HEK293T (cell line): ENCODE data around the gene LNPEP.

Experiments used
- CTCF ChIA-PET: fragments of 350-600 bp; formaldehyde crosslinking; extraction: SDS; loops from one replicate; lab custom pipeline; 2021; ENCODE audit warnings: antibody characterized with exemption, inconsistent platforms; lab: Yijun Ruan, JAX
- POLR2A ChIA-PET: fragments of 350-600 bp; formaldehyde crosslinking; extraction: SDS; loops from one replicate; lab custom pipeline; 2020; ENCODE audit warnings: antibody characterized with exemption, inconsistent platforms; lab: Yijun Ruan, JAX
- DNase-seq: peaks from one replicate; pipeline ENCODE4 v3.0.0; 2012; ENCODE audit warnings: mixed read lengths; ENCODE audit errors: extremely low spot score
- ARNT ChIP-seq: fragments of 450-650 bp; IDR thresholded peaks from 2 replicates; pipeline ENCODE4 v1.6.1; 2017; ENCODE audit warnings: mild to moderate bottlenecking
- BHLHE40 ChIP-seq: fragments of 450-650 bp; IDR thresholded peaks from 2 replicates; pipeline ENCODE4 v1.6.1; 2016; ENCODE audit warnings: mild to moderate bottlenecking, moderate library complexity, borderline replicate concordance
- CTBP1 ChIP-seq: fragments of 450-650 bp; IDR thresholded peaks from 2 replicates; pipeline ENCODE4 v1.6.1; 2016; ENCODE audit warnings: borderline replicate concordance
- ELF4 ChIP-seq: fragments of 450-650 bp; IDR thresholded peaks from 2 replicates; pipeline ENCODE4 v1.6.1; 2017; ENCODE audit warnings: antibody characterized with exemption
- FOXA1 ChIP-seq: fragments of 450-650 bp; IDR thresholded peaks from 2 replicates; pipeline ENCODE4 v1.6.1; 2016; ENCODE audit warnings: mild to moderate bottlenecking
- FOXK2 ChIP-seq: fragments of 450-650 bp; IDR thresholded peaks from 2 replicates; pipeline ENCODE4 v1.6.1; 2016; ENCODE audit warnings: mild to moderate bottlenecking
- FOXM1 ChIP-seq: fragments of 450-650 bp; IDR thresholded peaks from 2 replicates; pipeline ENCODE4 v1.6.1; 2017; ENCODE audit warnings: mild to moderate bottlenecking, borderline replicate concordance
- HDGF ChIP-seq: fragments of 450-650 bp; IDR thresholded peaks from 2 replicates; pipeline ENCODE4 v1.6.1; 2017; ENCODE audit warnings: antibody characterized with exemption, borderline replicate concordance
- L3MBTL2 ChIP-seq: fragments of 450-650 bp; conservative IDR thresholded peaks from 2 replicates; pipeline ENCODE4 v1.6.1; 2016; ENCODE audit warnings: mild to moderate bottlenecking
- LEF1 ChIP-seq: fragments of 450-650 bp; IDR thresholded peaks from 2 replicates; pipeline ENCODE4 v1.6.1; 2017; ENCODE audit warnings: mild to moderate bottlenecking, borderline replicate concordance
- NFRKB ChIP-seq: fragments of 450-650 bp; IDR thresholded peaks from 2 replicates; pipeline ENCODE4 v1.6.1; 2016; ENCODE audit warnings: mild to moderate bottlenecking, moderate library complexity
- PKNOX1 ChIP-seq: fragments of 450-650 bp; IDR thresholded peaks from 2 replicates; pipeline ENCODE4 v1.6.1; 2016
- SP1 ChIP-seq: fragments of 450-650 bp; IDR thresholded peaks from 2 replicates; pipeline ENCODE4 v1.6.1; 2017
- SUZ12 ChIP-seq: fragments of 450-650 bp; IDR thresholded peaks from 2 replicates; pipeline ENCODE4 v1.6.1; 2016; ENCODE audit warnings: mild to moderate bottlenecking
- TARDBP ChIP-seq: fragments of 450-650 bp; IDR thresholded peaks from 2 replicates; pipeline ENCODE4 v1.6.1; 2016
- ZNF384 ChIP-seq: fragments of 450-650 bp; IDR thresholded peaks from 2 replicates; pipeline ENCODE4 v1.6.1; 2016

LNPEP gene

GRCh38 chr5:96972599-96973334 is 36.9 kb downstream of the LNPEP start:
- no peak for DNase-seq
- TF ChIP-seq L3MBTL2 (no peak), CTBP1 (no peak), FOXA1 (no peak)
- ChIA-PET POLR2A (no interaction called here), CTCF (interaction anchor here (0.6 kb wide), 1 partner anchor 1055 kb away, joined by 3 read pairs; no protein-coding TSS in a partner anchor)

GRCh38 chr5:96973532-96974401 is 37.9 kb downstream of the LNPEP start:
- ChIA-PET CTCF (interaction anchor here (0.6 kb wide), 1 partner anchor 1056 kb away, joined by 3 read pairs; no protein-coding TSS in a partner anchor), POLR2A (no interaction called here)
- no peak for DNase-seq
- TF ChIP-seq TARDBP: no peak
- no peak for TF ChIP-seq ARNT
- no peak for TF ChIP-seq SP1
- no peak for TF ChIP-seq PKNOX1
- no peak for TF ChIP-seq FOXA1
- TF ChIP-seq FOXM1: no peak
- TF ChIP-seq ELF4: no peak
- TF ChIP-seq CTBP1: no peak
- TF ChIP-seq BHLHE40: no peak

GRCh38 chr5:96975656-96976055 is 39.8 kb downstream of the LNPEP start:
- POLR2A ChIA-PET: no interaction called here
- no peak for DNase-seq
- CTCF ChIA-PET: interaction anchor here (0.6 kb wide), 1 partner anchor 125 kb away, joined by 3 read pairs; no protein-coding TSS in a partner anchor

GRCh38 chr5:96977228-96977627 is 41.3 kb downstream of the LNPEP start:
- POLR2A ChIA-PET: no interaction called here
- CTCF ChIA-PET: interaction anchor here (0.6 to 1.2 kb wide), 2 partner anchors 14 to 20 kb away, joined by 3 to 4 read pairs; no protein-coding TSS in a partner anchor
- no peak for DNase-seq
- TF ChIP-seq FOXA1: no peak
- no peak for TF ChIP-seq FOXK2
- no peak for TF ChIP-seq ZNF384
- TF ChIP-seq PKNOX1: no peak
- TF ChIP-seq SUZ12: no peak
- TF ChIP-seq SP1: no peak
- TF ChIP-seq HDGF: no peak
- no peak for TF ChIP-seq BHLHE40
- no peak for TF ChIP-seq ARNT
- TF ChIP-seq ELF4: no peak

More at GRCh38 chr5:96975656-96976055, 39.8 kb downstream of the LNPEP start:
- no peak for TF ChIP-seq SUZ12
- no peak for TF ChIP-seq TARDBP
- TF ChIP-seq NFRKB: no peak
- TF ChIP-seq FOXA1: no peak
- TF ChIP-seq ELF4: no peak
- TF ChIP-seq ARNT: no peak
- TF ChIP-seq SP1: no peak
- TF ChIP-seq CTBP1: no peak
- no peak for TF ChIP-seq LEF1

GRCh38 chr5:96978812-96979449 is 43.1 kb downstream of the LNPEP start:
- POLR2A ChIA-PET: no interaction called here
- CTCF ChIA-PET: no interaction called here
- DNase-seq: no peak
- TF ChIP-seq NFRKB: no peak
- TF ChIP-seq ELF4: no peak
- TF ChIP-seq FOXA1: no peak
- no peak for TF ChIP-seq L3MBTL2
- TF ChIP-seq SUZ12: no peak
- no peak for TF ChIP-seq CTBP1
- TF ChIP-seq FOXK2: no peak
- no peak for TF ChIP-seq BHLHE40

- POLR2A ChIA-PET: no interaction called here
- TF ChIP-seq SUZ12 (no peak), HDGF (no peak), FOXM1 (no peak), ARNT (no peak), ZNF384 (no peak), CTBP1 (no peak), FOXA1 (no peak), ELF4 (no peak), SP1 (no peak)
- CTCF ChIA-PET: no interaction called here
- no peak for DNase-seq
Measured at GRCh38 chr5:96984506-96985192, 48.8 kb downstream of the LNPEP start.
